ENCODE data around the gene ATP1B2.
A peak's percentile ranks its signal among the peaks of the same experiment; 100 is the strongest.

Gene ATP1B2

GRCh38 chr17:7684851-7685532 is 34.3 kb downstream of the ATP1B2 start:
- TF ChIP-seq EZH2 (optimal IDR thresholded peaks at IDR 0.05; ENCODE audit: low read depth, low read length) (no peak), CTCF (IDR thresholded peaks at IDR 0.05; ENCODE audit: low read length) (no peak), EZH2phosphoT487 (IDR thresholded peaks at IDR 0.05; ENCODE audit: low read length) (no peak)
- no peaks in the 10 kb centered on the region; the same call in 1 of the 2 replicates for H3K36me3 ChIP-seq (replicated peaks; ENCODE audit: insufficient read depth, low read length)
- peaks cover 59% of the 10 kb centered on the region for H3K79me2 ChIP-seq (ENCODE audit: low read length)
- no peaks in the 10 kb centered on the region for H3K9me3 ChIP-seq (replicated peaks; ENCODE audit: insufficient read depth, low read length)
- H3K27me3 ChIP-seq (replicated peaks; ENCODE audit: insufficient read depth, low read length), result no peaks in the 10 kb centered on the region
- H3K27ac ChIP-seq (ENCODE audit: low read length), result peak overlapping the region; percentile 88; the same call in 1 of the 2 replicates
- peaks cover 5% of the 10 kb centered on the region; the same call in 1 of the 2 replicates for H4K20me1 ChIP-seq (ENCODE audit: insufficient read depth, low read length)
- H3K9me2 ChIP-seq (replicated peaks; ENCODE audit: insufficient read depth, low read length), result no peaks in the 10 kb centered on the region
- no peak overlapping the region for H2AFZ ChIP-seq (ENCODE audit: low read length)
- H3K4me2 ChIP-seq (ENCODE audit: low read depth, low read length), result peak overlapping the region; percentile 87
- H3K4me1 ChIP-seq (ENCODE audit: low read length), result no peaks in the 10 kb centered on the region; the same call in 1 of the 2 replicates
- peak overlapping the region; percentile 99; the same call in 1 of the 2 replicates for H3K9ac ChIP-seq (ENCODE audit: low read length)
- peaks cover 18% of the 10 kb centered on the region for H3F3A ChIP-seq (ENCODE audit: insufficient read depth, low read length)
- no peak for DNase-seq
- peak overlapping the region; percentile 95 for H3K4me3 ChIP-seq (ENCODE audit: low read length)

GRCh38 chr17:7685533-7686221 is 35.0 kb downstream of the ATP1B2 start:
- Histone ChIP-seq H3K4me1 (ENCODE audit: low read length) (no peaks in the 10 kb centered on the region; the same call in 1 of the 2 replicates), H3K4me2 (ENCODE audit: low read depth, low read length) (peak overlapping the region; percentile 87), H3K79me2 (ENCODE audit: low read length) (peaks cover 59% of the 10 kb centered on the region), H2AFZ (ENCODE audit: low read length) (0 out of 2 replicates have a peak overlapping the region, but pooled peaks have one; percentile 35), H3K9me2 (replicated peaks; ENCODE audit: insufficient read depth, low read length) (no peaks in the 10 kb centered on the region), H3K36me3 (replicated peaks; ENCODE audit: insufficient read depth, low read length) (no peaks in the 10 kb centered on the region; the same call in 1 of the 2 replicates), H3K9ac (ENCODE audit: low read length) (peak overlapping the region; percentile 99), H3F3A (ENCODE audit: insufficient read depth, low read length) (peaks cover 18% of the 10 kb centered on the region), H3K4me3 (ENCODE audit: low read length) (peak overlapping the region; percentile 95), H3K27ac (ENCODE audit: low read length) (peak overlapping the region; percentile 88), H4K20me1 (ENCODE audit: insufficient read depth, low read length) (peaks cover 5% of the 10 kb centered on the region; the same call in 1 of the 2 replicates), H3K9me3 (replicated peaks; ENCODE audit: insufficient read depth, low read length) (no peaks in the 10 kb centered on the region), H3K27me3 (replicated peaks; ENCODE audit: insufficient read depth, low read length) (no peaks in the 10 kb centered on the region)
- TF ChIP-seq EZH2phosphoT487 (IDR thresholded peaks at IDR 0.05; ENCODE audit: low read length), result no peak
- TF ChIP-seq EZH2 (optimal IDR thresholded peaks at IDR 0.05; ENCODE audit: low read depth, low read length), result no peak
- TF ChIP-seq CTCF (IDR thresholded peaks at IDR 0.05; ENCODE audit: low read length), result no peak
- DNase-seq, result peak; percentile 92

GRCh38 chr17:7686222-7687071 is 35.7 kb downstream of the ATP1B2 start:
- Histone ChIP-seq H4K20me1 (ENCODE audit: insufficient read depth, low read length) (peaks cover 5% of the 10 kb centered on the region; the same call in 1 of the 2 replicates), H3K9me3 (replicated peaks; ENCODE audit: insufficient read depth, low read length) (no peaks in the 10 kb centered on the region), H3K4me2 (ENCODE audit: low read depth, low read length) (peak overlapping the region; percentile 87), H3K9me2 (replicated peaks; ENCODE audit: insufficient read depth, low read length) (no peaks in the 10 kb centered on the region), H3K9ac (ENCODE audit: low read length) (peak overlapping the region; percentile 99), H3K36me3 (replicated peaks; ENCODE audit: insufficient read depth, low read length) (no peaks in the 10 kb centered on the region; the same call in 1 of the 2 replicates), H3K27ac (ENCODE audit: low read length) (peak overlapping the region; percentile 88), H3K27me3 (replicated peaks; ENCODE audit: insufficient read depth, low read length) (no peaks in the 10 kb centered on the region), H2AFZ (ENCODE audit: low read length) (no peak overlapping the region), H3F3A (ENCODE audit: insufficient read depth, low read length) (peaks cover 18% of the 10 kb centered on the region), H3K79me2 (ENCODE audit: low read length) (peaks cover 59% of the 10 kb centered on the region), H3K4me1 (ENCODE audit: low read length) (no peaks in the 10 kb centered on the region; the same call in 1 of the 2 replicates), H3K4me3 (ENCODE audit: low read length) (peak overlapping the region; percentile 95)
- no peak for TF ChIP-seq CTCF (IDR thresholded peaks at IDR 0.05; ENCODE audit: low read length)
- TF ChIP-seq EZH2phosphoT487 (IDR thresholded peaks at IDR 0.05; ENCODE audit: low read length), result no peak
- TF ChIP-seq EZH2 (optimal IDR thresholded peaks at IDR 0.05; ENCODE audit: low read depth, low read length), result no peak
- DNase-seq, result peak; percentile 75
